ENCODE measurements around the gene CCNYL1. TPM values are rescaled to one million over a fixed set of nuclear protein-coding genes. Genes with fewer than 3 reads are reported as not detected.

The CCNYL1 gene
- total RNA-seq, 2 experiments from 2014 or later, result 4.2 to 24.2 TPM

GRCh38 chr2:207762146-207762545 lies 50.7 kb downstream of the CCNYL1 start:
- H3K27ac ChIP-seq (ENCODE audit: low read depth, low read length, poor library complexity, severe bottlenecking), result no peak overlapping the region
- H3K4me1 ChIP-seq (ENCODE audit: insufficient read depth, low read length, poor library complexity, severe bottlenecking), result no peaks in the 10 kb centered on the region
- ChIA-PET CTCF (ENCODE audit: unreplicated experiment) (no interaction called here), POLR2A (no interaction called here)
- intact Hi-C loops (cut with micrococcal nuclease; ENCODE audit: unreplicated experiment), result no loop called here
- H3K9me3 ChIP-seq (ENCODE audit: low read length), result no peaks in the 10 kb centered on the region
- H2AFZ ChIP-seq (ENCODE audit: low read length), result no peak overlapping the region
- no peak overlapping the region for H3K4me2 ChIP-seq (ENCODE audit: low read length)
- H4K20me1 ChIP-seq (ENCODE audit: insufficient read depth, low read length), result no peaks in the 10 kb centered on the region
- no peak overlapping the region for H3K4me3 ChIP-seq (ENCODE audit: low read depth, low read length, poor library complexity, severe bottlenecking)
- TF ChIP-seq EZH2phosphoT487 (IDR thresholded peaks at IDR 0.05; ENCODE audit: borderline replicate concordance, low read depth, low read length) (no peak), CTCF (conservative IDR thresholded peaks at IDR 0.05; ENCODE audit: low read length) (no peak)
- H3K79me2 ChIP-seq (ENCODE audit: insufficient read depth, low read depth, low read length), result no peaks in the 10 kb centered on the region
- H3K36me3 ChIP-seq (ENCODE audit: insufficient read depth, low read length), result no peaks in the 10 kb centered on the region
- BruUV-seq (replicated peaks), result no TSS peak
- DNase-seq (ENCODE audit: low spot score), result no peak
- no peaks in the 10 kb centered on the region for H3K9me2 ChIP-seq (ENCODE audit: insufficient read depth, low read length)

GRCh38 chr2:207763303-207763917 lies 52.0 kb downstream of the CCNYL1 start:
- no peaks in the 10 kb centered on the region for H3K36me3 ChIP-seq (ENCODE audit: insufficient read depth, low read length)
- no TSS peak for BruUV-seq (replicated peaks)
- no peaks in the 10 kb centered on the region for H4K20me1 ChIP-seq (ENCODE audit: insufficient read depth, low read length)
- H3K4me1 ChIP-seq (ENCODE audit: insufficient read depth, low read length, poor library complexity, severe bottlenecking), result peaks cover under 1% of the 10 kb centered on the region
- no peak overlapping the region for H2AFZ ChIP-seq (ENCODE audit: low read length)
- POLR2A ChIA-PET, result interaction anchor here (1.2 kb wide), 1 partner anchor 10 kb away, joined by 5 read pairs; no protein-coding TSS in a partner anchor
- CTCF ChIA-PET (ENCODE audit: unreplicated experiment), result no interaction called here
- TF ChIP-seq CTCF (conservative IDR thresholded peaks at IDR 0.05; ENCODE audit: low read length) (no peak), EZH2phosphoT487 (IDR thresholded peaks at IDR 0.05; ENCODE audit: borderline replicate concordance, low read depth, low read length) (no peak)
- H3K4me2 ChIP-seq (ENCODE audit: low read length), result no peak overlapping the region
- no peak overlapping the region for H3K4me3 ChIP-seq (ENCODE audit: low read depth, low read length, poor library complexity, severe bottlenecking)
- H3K79me2 ChIP-seq (ENCODE audit: insufficient read depth, low read depth, low read length), result no peaks in the 10 kb centered on the region
- H3K9me2 ChIP-seq (ENCODE audit: insufficient read depth, low read length), result no peaks in the 10 kb centered on the region
- intact Hi-C loops (cut with micrococcal nuclease; ENCODE audit: unreplicated experiment), result no loop called here
- no peak overlapping the region for H3K27ac ChIP-seq (ENCODE audit: low read depth, low read length, poor library complexity, severe bottlenecking)
- DNase-seq (ENCODE audit: low spot score), result no peak
- H3K9me3 ChIP-seq (ENCODE audit: low read length), result no peaks in the 10 kb centered on the region

- no peak overlapping the region for H3K27ac ChIP-seq (ENCODE audit: low read depth, low read length, poor library complexity, severe bottlenecking)
- ChIA-PET POLR2A (interaction anchor here (1.2 kb wide), 1 partner anchor 10 kb away, joined by 5 read pairs; no protein-coding TSS in a partner anchor), CTCF (ENCODE audit: unreplicated experiment) (no interaction called here)
- no peaks in the 10 kb centered on the region for H3K9me2 ChIP-seq (ENCODE audit: insufficient read depth, low read length)
- no peaks in the 10 kb centered on the region for H3K79me2 ChIP-seq (ENCODE audit: insufficient read depth, low read depth, low read length)
- H4K20me1 ChIP-seq (ENCODE audit: insufficient read depth, low read length), result no peaks in the 10 kb centered on the region
- DNase-seq (ENCODE audit: low spot score), result no peak
- intact Hi-C loops (cut with micrococcal nuclease; ENCODE audit: unreplicated experiment), result no loop called here
- H3K4me2 ChIP-seq (ENCODE audit: low read length), result no peak overlapping the region
- no peak overlapping the region for H3K4me3 ChIP-seq (ENCODE audit: low read depth, low read length, poor library complexity, severe bottlenecking)
- no peaks in the 10 kb centered on the region for H3K9me3 ChIP-seq (ENCODE audit: low read length)
- no TSS peak for BruUV-seq (replicated peaks)
- H3K36me3 ChIP-seq (ENCODE audit: insufficient read depth, low read length), result no peaks in the 10 kb centered on the region
- peaks cover 8% of the 10 kb centered on the region for H3K4me1 ChIP-seq (ENCODE audit: insufficient read depth, low read length, poor library complexity, severe bottlenecking)
- TF ChIP-seq CTCF (conservative IDR thresholded peaks at IDR 0.05; ENCODE audit: low read length) (no peak), EZH2phosphoT487 (IDR thresholded peaks at IDR 0.05; ENCODE audit: borderline replicate concordance, low read depth, low read length) (no peak)
- H2AFZ ChIP-seq (ENCODE audit: low read length), result no peak overlapping the region
These were observed 52.7 kb downstream of the CCNYL1 start for GRCh38 chr2:207764096-207764630.
